GM20431 (cell line): ENCODE measurements around the gene TBKBP1.

Source experiments
- in situ Hi-C: fragments of 300-500 bp; cut with MseI, MboI; formaldehyde crosslinking; loops from one replicate; pipeline ENCODE4 v1.15.0; 2020; ENCODE audit warnings: low sequenced_read_pairs; ENCODE audit not compliant: unreplicated experiment

TBKBP1 gene, protein sequence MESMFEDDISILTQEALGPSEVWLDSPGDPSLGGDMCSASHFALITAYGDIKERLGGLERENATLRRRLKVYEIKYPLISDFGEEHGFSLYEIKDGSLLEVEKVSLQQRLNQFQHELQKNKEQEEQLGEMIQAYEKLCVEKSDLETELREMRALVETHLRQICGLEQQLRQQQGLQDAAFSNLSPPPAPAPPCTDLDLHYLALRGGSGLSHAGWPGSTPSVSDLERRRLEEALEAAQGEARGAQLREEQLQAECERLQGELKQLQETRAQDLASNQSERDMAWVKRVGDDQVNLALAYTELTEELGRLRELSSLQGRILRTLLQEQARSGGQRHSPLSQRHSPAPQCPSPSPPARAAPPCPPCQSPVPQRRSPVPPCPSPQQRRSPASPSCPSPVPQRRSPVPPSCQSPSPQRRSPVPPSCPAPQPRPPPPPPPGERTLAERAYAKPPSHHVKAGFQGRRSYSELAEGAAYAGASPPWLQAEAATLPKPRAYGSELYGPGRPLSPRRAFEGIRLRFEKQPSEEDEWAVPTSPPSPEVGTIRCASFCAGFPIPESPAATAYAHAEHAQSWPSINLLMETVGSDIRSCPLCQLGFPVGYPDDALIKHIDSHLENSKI

DNA sequence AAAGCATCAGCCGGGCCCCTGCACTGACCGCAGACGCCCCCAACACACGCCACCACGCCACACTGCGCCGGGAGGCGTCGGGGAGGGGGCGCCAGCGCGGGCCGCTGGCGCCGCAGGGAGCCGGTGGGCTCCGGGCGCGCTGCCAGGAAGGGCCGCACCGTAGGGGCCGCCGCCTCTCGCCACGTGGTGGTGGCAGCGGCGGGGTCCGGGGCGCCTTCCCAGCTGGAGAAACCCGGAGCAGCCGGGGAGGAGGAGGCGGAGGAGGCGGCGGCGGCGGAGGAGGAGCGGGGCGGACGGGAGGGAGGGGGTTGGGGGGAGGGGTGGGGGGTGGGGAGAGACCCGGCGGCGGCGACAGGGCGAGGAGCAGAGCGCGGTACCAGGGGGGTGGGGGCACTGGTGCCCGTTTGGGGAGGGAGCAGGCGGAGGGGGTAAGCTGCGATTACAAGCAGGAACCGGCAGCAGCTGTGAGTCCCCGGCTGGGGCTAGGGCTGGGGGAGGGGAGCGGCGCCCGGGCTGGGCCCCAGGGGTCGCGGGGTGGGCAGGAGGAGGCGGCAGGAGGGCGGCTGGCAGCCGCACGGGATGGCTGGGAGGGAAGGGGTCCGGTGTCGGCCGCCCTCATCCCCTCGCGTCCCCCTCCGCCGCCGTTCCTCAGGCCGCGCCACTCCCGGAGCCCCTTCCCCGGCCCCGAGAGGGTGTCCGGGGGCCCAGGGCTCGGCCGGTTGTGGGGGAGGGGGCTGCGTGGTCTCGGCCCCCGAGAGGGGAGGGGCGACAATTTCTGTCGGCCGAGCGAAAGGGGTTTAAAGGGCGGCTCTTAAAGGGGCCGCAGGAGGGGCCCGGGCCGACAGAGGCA, at the start of gene TBKBP1:
Gene TBKBP1 (plus strand): TSS at position 431 of the 850 bp plus-strand sequence. CDS start 1,952 bp downstream, outside the sequence.
- in situ Hi-C loops = no loop called here

DNA sequence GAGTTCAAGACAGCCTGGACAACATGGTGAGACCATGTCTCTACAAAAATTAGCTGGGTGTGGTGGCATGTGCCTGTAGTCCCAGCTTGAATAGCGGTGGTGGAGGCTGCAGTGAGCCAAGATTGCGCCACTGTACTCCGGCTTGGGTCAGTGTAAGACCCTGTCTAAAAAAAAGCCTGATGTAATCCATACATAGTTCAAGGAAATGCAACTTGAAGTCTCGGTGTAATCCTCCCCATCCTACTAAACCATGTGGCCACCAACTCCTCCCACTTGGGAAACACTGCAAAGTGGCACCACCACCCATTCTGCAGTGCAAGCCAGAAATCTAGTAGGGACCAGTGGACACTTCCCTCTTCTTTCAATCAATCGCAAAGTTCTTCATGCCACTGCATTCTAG, 49.6 kb upstream of the TBKBP1 start:
- in situ Hi-C loops = no loop called here

DNA sequence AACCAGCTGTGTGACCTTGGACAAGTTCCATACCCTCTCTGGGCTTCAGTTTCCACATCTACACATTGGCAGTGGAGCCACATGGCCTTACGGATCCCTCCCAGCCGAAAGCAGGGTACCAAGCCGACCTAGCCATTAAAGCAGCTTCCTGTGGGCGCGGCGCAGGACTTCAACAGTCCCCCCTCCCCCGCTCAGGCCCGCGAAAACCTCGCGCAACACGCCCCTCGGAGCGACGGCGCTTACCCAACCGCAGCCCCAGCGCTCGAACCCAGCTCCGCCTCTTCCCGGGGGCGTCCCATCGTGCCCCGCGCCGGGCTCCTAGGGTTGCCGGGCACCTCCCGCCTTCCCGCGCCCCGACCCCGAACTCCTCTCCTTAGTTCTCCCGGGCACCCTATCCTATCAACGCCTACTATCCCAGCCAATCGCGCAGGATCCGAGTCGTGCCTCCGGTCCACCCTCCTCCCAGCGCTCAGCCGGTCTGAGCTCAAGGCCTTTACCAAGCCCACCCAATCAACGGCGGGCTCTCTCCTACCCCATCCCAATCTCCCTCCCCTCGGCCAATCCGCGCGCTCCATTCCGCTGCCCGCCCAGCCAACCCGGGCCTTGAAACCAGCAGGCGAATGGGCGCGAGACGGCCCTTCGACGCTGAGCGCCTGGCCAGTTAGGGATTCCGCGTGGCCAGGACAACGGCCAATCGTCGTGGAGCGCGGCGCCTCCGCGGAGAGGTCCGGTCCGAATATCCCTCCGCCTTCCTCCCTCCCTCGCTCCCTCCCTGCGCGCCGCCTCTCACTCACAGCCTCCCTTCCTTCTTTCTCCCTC, 44.6 kb upstream of the TBKBP1 start, which contains the start of gene KPNB1:
Gene KPNB1 (plus strand): TSS at position 767 of the 819 bp plus-strand sequence. CDS start 326 bp downstream, outside the sequence.
- in situ Hi-C loops = no loop called here

- in situ Hi-C loops = no loop called here
Observed at GRCh38 chr17:47649972-47650524, 43.9 kb upstream of the TBKBP1 start.

GRCh38 chr17:47650525-47651522, 43.1 kb upstream of the TBKBP1 start:
- in situ Hi-C loops = no loop called here

DNA sequence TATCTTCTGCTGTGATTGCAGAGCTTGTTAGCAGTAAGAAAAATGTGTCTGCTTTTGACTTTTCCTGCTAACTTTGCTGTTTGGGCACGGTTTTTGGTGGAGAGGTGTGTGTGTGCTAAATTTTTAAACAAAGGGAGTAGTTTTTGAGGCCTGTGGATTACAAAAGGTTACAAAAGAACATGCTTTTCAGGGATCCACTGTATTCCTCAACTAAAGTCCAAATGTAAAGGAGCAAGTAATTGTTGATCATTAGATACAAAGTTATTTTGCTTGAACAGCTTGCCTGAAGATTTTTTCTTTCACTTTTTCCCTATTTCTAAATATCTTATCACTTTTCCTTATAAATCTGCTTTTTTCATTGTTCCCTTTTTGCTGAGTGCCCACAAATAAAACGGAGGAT, 42.3 kb upstream of the TBKBP1 start:
- in situ Hi-C loops = no loop called here

DNA sequence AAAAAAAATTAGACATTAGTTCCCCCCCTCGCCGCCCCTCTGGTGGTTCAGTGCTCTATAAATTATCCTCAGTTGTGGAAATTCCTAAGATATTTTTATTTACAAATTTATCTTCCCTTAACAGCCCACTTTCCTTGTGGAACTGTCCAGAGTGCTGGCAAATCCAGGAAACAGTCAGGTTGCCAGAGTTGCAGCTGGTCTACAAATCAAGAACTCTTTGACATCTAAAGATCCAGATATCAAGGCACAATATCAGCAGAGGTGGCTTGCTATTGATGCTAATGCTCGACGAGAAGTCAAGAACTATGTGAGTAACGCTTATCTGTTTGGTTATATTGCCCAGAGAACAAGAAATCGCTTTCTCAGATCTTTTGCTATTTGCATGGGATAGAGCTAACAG, 41.4 kb upstream of the TBKBP1 start:
- in situ Hi-C loops = no loop called here

DNA sequence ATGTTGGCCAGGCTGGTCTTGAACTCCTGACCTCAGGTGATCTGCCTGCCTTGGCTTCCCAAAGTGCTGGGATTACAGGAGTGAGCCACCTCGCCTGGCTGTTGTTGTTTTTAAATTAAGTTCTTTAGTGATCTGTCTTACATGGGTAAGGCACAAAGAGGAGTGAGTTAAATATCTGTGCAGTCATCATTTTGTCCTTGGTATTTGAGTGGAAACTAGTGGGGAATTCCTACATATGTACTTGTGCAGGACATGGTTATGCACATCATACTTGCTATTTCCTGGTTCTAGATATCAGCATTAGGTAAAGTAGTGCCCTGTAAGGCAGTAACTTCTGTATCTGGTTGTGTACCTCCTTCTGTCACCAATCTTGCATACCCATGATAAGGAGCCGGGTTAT, 40.5 kb upstream of the TBKBP1 start:
- in situ Hi-C loops = no loop called here

DNA sequence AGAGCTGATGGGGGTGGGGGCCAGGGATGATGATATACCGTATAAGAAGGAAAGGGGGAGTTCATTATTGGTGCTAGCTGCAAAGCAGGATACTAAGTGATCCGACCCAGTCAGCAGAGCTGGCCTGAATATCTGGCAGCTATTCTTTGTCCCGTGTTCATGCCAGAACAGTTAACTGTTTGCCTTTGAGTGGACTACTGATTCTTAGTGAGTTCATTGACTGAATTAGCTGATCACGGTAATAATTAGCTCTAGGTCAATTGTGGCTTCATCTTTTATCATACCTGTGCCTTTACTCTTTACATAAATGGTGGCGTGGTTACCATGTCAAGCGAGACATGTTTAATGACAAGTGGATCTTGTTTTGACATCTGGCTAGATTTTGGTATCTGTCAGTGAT, 39.0 kb upstream of the TBKBP1 start:
- in situ Hi-C loops = no loop called here

GRCh38 chr17:47660064-47660492, 33.9 kb upstream of the TBKBP1 start:
- in situ Hi-C loops = no loop called here

GRCh38 chr17:47663912-47664623, 29.9 kb upstream of the TBKBP1 start:
- in situ Hi-C loops = no loop called here

- in situ Hi-C loops = no loop called here
Observed at GRCh38 chr17:47664624-47664941, 29.4 kb upstream of the TBKBP1 start.

DNA sequence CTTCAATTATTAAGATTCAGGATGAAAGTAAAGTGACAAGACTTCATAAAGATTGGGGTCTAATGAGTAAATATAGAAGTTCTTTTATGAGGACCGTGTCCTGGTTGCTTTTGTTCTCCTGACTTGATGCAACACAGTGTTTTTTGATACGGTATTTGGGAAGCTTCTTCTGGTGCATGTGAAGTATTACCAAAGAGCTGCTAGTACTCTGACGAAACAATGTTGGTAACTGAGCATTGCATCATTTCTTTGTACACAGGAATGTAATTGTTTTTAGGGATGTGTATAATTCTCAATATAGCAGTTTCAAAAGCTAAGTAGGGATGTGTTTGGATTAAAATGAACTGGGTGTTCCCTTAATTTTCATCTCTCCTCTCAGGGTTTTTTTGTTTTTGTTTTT, 28.3 kb upstream of the TBKBP1 start:
- in situ Hi-C loops = no loop called here

- in situ Hi-C loops = no loop called here
Observed at GRCh38 chr17:47669081-47669480, 24.9 kb upstream of the TBKBP1 start.

DNA sequence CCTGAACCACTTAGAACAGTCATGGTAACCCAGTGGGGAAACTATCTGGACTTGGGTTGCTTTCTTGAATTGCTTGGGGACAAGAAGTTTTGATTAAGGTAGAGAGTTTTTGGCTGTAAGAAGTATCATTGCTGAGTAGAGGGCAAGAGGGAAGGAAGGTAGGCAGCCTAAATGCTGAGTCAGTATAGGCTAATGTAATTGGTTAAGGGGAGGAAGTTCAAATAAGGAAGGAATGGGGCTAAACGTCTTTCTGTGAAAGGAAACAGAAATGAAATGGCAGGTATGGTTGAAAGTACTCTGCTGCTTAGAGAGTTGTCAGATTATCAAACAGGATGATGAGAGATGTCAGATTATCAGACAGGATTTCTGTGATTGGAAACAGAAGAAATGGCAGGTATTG, 23.9 kb upstream of the TBKBP1 start:
- in situ Hi-C loops = no loop called here

- in situ Hi-C loops = no loop called here
Observed at GRCh38 chr17:47674499-47674898, 19.5 kb upstream of the TBKBP1 start.

DNA sequence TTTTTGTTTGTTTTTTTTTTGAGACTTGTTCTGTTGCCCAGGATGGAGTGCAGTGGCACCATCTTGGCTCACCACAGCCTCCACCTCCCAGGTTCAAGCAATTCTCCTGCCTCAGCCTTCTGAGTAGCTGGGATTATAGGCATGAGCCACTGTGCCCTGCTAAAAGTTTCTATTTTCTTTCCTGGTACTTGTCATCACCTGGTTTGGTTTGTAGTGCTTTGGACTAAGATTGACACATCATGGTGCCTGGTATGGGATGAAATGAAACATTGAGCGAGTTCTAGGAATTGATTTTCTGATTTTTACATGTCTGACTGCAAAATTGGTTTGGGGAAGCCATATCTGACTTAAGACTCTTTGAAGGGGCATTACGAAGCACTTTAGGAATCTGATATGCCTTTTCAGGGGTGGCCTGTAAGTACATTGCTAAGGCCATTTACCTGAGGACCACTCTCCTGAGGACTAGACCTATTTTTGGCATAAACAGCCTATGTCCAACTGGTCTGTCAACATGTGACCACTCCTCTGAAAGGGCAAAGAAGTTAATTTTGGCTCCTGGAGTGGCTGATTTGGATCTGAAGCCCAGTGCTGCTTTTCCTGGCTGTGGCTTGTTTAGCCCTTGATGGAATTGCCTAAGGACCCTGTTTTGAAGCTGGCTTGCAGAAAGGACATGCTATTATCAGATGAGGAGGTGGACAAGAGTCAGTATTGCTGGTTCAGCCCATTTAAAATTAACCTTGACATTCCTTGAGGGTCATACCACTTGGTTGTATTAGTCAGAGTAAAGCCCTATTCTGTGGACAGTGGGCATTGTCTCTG, 18.4 kb upstream of the TBKBP1 start:
- in situ Hi-C loops = no loop called here
